Naive B cell (primary cell): ENCODE data around the gene MCUR1. TPM values are rescaled to one million over a fixed set of nuclear protein-coding genes. Genes with fewer than 3 reads are reported as not detected.

Experiments used
- ATAC-seq, 2 donors: fragments of 150-1000 bp; cut with Tn5 transposase; 2 replicates each; pipeline ENCODE4 v1.10.0; 2021; ENCODE audit warnings: low read depth in 2 of 2, mild to moderate bottlenecking in 2 of 2, moderate library complexity in 2 of 2
- DNase-seq: peaks from one replicate; pipeline ENCODE4 v3.0.0; 2022
- H3K27ac Mint-ChIP-seq, 6 donors: one replicate each; pipeline ENCODE4 v1.8.0; 2020 to 2022; ENCODE audit warnings: mild to moderate bottlenecking in 6 of 6, mixed read lengths in 6 of 6, moderate library complexity in 5 of 6, inconsistent platforms in 2 of 6
- H3K27me3 Mint-ChIP-seq, 3 donors: one replicate each; pipeline ENCODE4 v1.8.0; 2021 to 2022; ENCODE audit warnings: mixed read lengths in 3 of 3, mild to moderate bottlenecking in 1 of 3
- H3K36me3 Mint-ChIP-seq, 2 donors: one replicate each; pipeline ENCODE4 v1.8.0; 2020 to 2022; ENCODE audit warnings: mixed read lengths in 2 of 2, inconsistent platforms in 1 of 2, mild to moderate bottlenecking in 1 of 2
- H3K4me1 Mint-ChIP-seq, 3 donors: one replicate each; pipeline ENCODE4 v1.8.0; 2020 to 2022; ENCODE audit warnings: mixed read lengths in 3 of 3, inconsistent platforms in 1 of 3, mild to moderate bottlenecking in 1 of 3, moderate library complexity in 1 of 3
- H3K4me3 Mint-ChIP-seq, 8 donors: one replicate each; pipeline ENCODE4 v1.8.0; 2020 to 2022; ENCODE audit warnings: mild to moderate bottlenecking in 8 of 8, mixed read lengths in 8 of 8, moderate library complexity in 8 of 8, inconsistent platforms in 2 of 8
- H3K9me3 Mint-ChIP-seq, 7 donors: one replicate each; pipeline ENCODE4 v1.8.0; 2020 to 2022; ENCODE audit warnings: mixed read lengths in 7 of 7, mild to moderate bottlenecking in 5 of 7, inconsistent platforms in 2 of 7, moderate library complexity in 1 of 7
- polyA plus RNA-seq, 6 donors: library from polyadenylated mRNA; unstranded; fragments of 300-500 nt; fragmentation: Illumina TruSeq; gene quantifications; one replicate each; pipeline ENCODE4 v1.2.3, GENCODE V29; 2021; ENCODE audit warnings: low read depth in 6 of 6

Gene MCUR1
- polyA plus RNA-seq, 6 donors from 2014 or later: 5.4 to 11.5 (median 9.8) TPM

DNA sequence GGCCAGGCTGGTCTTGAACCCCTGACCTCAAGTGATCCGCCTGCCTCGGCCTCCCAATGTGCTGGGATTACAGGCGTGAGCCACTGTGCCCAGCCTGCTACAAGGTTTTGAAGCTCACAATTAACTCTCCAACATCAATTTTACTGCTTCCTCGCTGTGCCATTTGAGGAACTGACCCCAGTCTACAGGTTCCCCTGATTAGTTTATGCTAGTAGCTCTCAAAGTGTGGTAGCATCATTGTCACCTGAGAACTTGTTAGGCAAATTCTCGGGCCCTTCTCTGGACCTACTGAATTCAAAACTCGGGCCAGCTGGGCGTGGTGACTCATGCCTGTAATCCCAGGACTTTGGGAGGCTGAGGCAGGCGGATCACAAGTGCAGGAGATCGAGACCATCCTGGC, 49.4 kb downstream of the MCUR1 start:
- Mint-ChIP-seq H3K4me1 (peaks cover 23 to 56% (median 30%) of the 10 kb centered on the region in 3 donors), H3K27ac (peak overlapping the region in 2 of 6 donors; percentile 34 to 80), H3K9me3 (no peaks in the 10 kb centered on the region), H3K4me3 (peak overlapping the region in 2 of 8 donors; percentile 1 to 33), H3K27me3 (peaks cover 0 to 9% (median 7%) of the 10 kb centered on the region in 3 donors), H3K36me3 (no peaks in the 10 kb centered on the region)
- ATAC-seq (peak; percentile 48 to 66), DNase-seq (peak; percentile 15)

DNA sequence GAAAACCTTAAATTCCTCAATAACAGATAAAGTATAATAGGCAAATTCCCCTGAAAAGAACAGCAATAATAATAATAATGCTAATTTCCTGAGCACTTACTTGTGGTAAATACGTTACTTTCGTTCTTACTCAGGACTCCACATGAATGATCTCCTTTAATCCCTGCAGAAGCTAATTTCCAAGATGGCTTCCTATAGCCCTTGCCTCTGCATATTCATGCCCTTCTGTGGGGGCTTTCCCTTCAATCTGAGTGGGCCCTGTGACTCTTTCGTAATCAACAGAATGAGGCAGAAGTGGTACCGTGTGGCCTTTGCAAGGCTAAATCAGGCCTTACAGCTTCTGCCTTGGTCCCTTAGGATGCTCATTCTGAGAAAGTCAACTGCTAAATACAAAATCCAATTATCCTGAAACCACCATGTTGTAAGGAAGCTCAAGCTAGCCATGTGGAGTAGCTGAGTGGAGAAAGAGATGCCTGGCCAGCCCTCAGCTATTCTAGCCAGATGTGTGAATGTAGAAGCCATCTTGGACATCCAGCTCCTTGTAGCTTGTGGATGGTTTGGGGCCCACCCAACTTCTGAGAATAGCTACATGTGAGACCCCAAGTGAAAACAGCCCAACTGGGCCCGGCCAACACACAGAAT, 50.5 kb downstream of the MCUR1 start:
- Mint-ChIP-seq H3K9me3 (no peaks in the 10 kb centered on the region), H3K4me3 (peak overlapping the region in 2 of 8 donors; percentile 6 to 37), H3K36me3 (no peaks in the 10 kb centered on the region), H3K27ac (no peak overlapping the region), H3K27me3 (peaks cover 0 to 9% (median 7%) of the 10 kb centered on the region in 3 donors), H3K4me1 (peaks cover 23 to 56% (median 30%) of the 10 kb centered on the region in 3 donors)
- DNase-seq (no peak), ATAC-seq (peak; percentile 35 to 48)

DNA sequence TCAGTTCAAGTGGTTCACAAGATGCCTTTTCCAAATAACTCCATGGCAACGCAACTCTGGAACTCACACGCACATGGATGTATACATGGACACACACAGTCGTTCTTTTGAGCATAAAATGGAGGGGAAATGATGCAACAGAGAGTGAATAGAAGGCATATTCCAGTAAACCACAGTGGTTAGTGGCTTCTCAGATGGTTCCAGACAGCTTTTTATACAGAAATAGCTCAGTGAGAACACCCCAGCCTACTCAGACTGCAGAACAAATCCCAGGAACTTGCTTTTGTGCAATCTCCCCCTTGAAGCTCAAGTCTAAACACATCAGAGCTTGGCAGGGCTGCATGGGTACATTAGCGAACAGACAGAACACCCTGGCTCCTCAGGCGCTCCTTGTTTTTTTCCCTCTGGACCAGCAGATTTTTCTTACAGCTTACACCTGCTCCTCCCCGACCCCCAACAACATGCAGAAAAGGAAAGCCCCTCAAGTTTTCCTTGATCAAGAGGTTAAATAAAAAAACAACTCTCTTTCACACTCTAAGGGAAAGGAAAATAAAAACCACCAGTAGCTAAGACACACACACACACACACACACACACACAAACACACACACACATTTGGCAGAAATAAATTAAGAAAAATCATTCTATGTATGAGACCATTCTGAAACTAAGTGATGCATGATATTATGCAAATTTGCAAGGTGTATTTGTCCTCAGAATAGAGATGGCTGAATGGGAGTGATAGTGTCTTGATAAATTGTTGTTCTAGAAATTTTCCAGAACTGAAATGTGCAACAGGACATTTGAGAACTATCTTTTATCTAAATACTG, 51.5 kb downstream of the MCUR1 start:
- H3K27me3 Mint-ChIP-seq: peaks cover 0 to 9% (median 7%) of the 10 kb centered on the region in 3 donors
- H3K27ac Mint-ChIP-seq: peak overlapping the region in 3 of 6 donors; percentile 26 to 93 (median 36)
- ATAC-seq: peak; percentile 59 to 60
- H3K4me1 Mint-ChIP-seq: peaks cover 23 to 51% (median 26%) of the 10 kb centered on the region in 3 donors
- DNase-seq: peak; percentile 25
- H3K36me3 Mint-ChIP-seq: no peaks in the 10 kb centered on the region
- peak overlapping the region; percentile 6 to 86 (median 36) for H3K4me3 Mint-ChIP-seq
- H3K9me3 Mint-ChIP-seq: no peaks in the 10 kb centered on the region

DNA sequence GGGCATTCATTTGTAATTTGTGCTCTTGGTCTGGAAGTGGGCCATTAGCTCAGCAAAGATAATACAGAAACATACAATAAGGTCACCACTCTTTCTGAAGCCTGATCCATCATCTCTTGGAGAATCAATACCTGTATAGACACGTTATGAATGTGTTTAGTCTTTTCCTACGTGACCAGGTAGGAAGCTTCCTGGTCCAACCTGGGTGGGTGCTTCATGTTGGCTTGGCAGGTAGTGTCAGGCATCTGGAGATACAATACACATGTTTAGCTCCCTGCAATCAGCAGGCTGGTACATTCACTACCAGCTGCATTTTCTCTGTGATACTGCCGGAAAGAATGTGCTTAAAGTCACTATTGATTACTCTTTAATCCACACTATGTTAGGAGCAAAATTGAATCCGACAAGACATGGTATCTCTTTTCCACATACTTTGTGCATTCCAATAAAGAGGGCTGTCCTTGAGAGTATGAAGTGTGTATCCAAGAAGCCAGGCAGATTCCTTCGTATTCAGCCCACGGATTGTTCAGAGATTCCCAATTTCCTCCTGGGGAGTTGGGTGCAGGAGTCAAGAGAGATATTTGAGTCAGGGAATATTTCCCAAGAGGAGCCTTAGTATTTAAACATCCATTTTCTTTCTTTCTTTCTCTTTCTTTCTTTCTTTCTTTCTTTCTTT, 52.9 kb downstream of the MCUR1 start:
- H3K4me1 Mint-ChIP-seq: peaks cover 13 to 40% (median 13%) of the 10 kb centered on the region in 3 donors
- H3K9me3 Mint-ChIP-seq: no peaks in the 10 kb centered on the region
- peak overlapping the region in 2 of 6 donors; percentile 70 to 73 for H3K27ac Mint-ChIP-seq
- no peaks in the 10 kb centered on the region for H3K27me3 Mint-ChIP-seq
- peak overlapping the region in 1 of 8 donors; percentile 59 for H3K4me3 Mint-ChIP-seq
- DNase-seq (no peak), ATAC-seq (no peak)
- H3K36me3 Mint-ChIP-seq: no peaks in the 10 kb centered on the region

DNA sequence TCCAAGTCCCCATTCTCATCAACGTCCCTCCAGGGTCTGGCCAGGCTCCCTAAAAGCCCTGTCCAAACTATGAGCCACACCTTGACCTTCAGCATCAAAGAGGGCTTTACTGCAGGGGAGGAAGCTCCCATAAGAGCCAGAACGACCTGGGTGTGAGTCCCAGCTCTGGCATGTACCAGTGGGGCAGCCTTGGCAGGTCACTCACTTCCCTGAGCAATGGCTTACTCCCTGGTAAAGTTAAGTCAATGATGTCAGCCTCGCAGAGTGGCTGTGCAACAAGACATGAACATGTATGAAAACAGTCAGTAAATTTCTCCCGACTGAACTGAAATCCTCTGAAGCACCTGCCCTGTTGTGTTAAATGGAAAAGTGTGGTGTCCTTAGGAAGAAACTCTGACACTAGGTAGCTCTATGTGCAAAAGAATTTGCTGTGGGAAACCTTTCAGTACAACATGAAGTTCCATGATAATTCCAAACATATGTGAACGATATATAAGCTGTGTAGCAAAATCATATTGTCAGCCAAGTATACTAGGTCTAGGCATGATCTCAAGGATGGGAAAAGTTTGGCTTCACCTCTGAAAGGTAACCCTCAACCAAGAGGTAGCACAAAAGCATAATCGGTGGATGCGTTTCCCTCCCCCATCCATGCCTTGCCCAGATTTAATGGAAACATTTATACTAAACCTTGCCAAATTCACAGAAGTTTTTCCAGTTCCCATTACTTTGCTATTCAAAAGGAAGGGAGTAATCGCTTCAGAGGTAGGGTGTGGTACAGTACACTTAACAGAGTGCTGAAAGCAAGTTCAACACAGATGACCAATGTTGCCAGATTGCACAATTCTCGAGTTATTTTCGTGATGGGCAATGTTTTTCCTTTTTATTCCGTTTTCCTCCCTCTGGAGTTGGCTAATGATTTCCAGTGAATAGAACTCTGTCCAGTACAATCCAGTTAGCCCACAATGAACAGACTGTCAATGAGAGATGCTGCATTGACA, 53.8 kb downstream of the MCUR1 start:
- DNase-seq (no peak), ATAC-seq (no peak)
- H3K27ac Mint-ChIP-seq: no peak overlapping the region
- H3K4me3 Mint-ChIP-seq: no peak overlapping the region
- no peaks in the 10 kb centered on the region for H3K36me3 Mint-ChIP-seq
- H3K9me3 Mint-ChIP-seq: no peaks in the 10 kb centered on the region
- peaks cover 11 to 35% (median 13%) of the 10 kb centered on the region in 3 donors for H3K4me1 Mint-ChIP-seq
- no peaks in the 10 kb centered on the region for H3K27me3 Mint-ChIP-seq

DNA sequence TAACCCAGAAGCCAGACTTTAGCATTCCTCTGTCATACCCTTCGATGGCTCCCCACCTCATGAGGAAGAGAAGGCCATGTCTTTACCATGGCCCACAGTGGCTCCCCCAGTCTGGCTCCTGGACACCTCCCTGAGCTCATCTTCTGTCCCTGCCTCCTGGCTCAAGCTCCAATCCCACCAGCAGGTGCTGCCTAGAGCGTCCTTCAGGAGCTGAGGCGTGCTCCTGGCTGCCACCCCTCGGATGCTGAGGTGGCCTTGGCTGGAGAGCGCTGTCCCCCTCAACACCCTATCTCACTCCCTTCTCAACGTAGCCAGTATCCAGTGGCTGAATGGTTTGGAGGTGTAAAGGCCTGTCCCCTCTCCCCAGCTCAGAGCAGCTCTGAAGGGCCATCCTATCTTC, 55.3 kb downstream of the MCUR1 start:
- Mint-ChIP-seq H3K27ac (no peak overlapping the region), H3K4me1 (peaks cover 11 to 23% (median 12%) of the 10 kb centered on the region in 3 donors), H3K36me3 (no peaks in the 10 kb centered on the region), H3K4me3 (no peak overlapping the region), H3K9me3 (no peaks in the 10 kb centered on the region), H3K27me3 (no peaks in the 10 kb centered on the region)
- DNase-seq (no peak), ATAC-seq (no peak)

DNA sequence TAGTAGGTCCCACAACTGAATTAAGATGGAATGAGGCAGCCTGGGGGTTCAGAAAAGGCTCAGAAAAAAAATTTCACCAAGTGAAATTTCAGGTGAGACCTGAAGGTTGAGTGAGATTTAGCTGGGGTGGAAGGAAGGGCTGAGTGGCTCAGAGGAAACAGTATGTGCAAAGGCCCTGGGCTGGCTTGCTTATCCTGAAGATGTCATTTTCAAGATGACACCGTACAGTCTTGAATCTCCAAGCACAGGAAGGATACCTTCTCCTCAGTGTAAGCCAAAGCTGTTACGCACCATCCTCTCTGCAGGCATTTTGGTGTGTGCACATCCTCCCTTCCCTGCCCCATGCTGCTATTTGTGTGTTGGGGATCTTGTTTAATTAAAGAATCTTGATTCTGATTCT, 59.7 kb downstream of the MCUR1 start:
- Mint-ChIP-seq H3K4me3 (no peak overlapping the region), H3K27me3 (no peaks in the 10 kb centered on the region), H3K4me1 (no peaks in the 10 kb centered on the region)

DNA sequence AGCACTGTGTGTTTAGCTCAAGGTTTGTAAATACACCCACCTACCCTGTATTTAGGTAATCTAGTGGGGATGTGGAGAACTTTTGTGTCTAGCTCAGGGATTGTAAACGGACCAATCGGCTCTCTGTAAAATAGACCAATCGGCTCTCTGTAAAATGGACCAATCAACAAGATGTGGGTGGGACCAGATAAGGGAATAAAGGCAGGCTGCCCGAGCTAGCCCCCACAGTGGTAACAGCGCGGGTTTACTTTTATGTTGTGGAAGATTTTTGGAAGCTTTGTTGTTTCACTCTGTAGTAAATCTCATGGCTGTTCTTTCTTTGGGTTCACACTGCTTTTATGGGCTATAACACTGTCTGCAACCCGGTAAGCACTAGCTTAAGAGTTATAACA, 70.6 kb downstream of the MCUR1 start:
- Mint-ChIP-seq H3K4me1 (no peaks in the 10 kb centered on the region), H3K27ac (no peak overlapping the region), H3K9me3 (peaks cover 0 to 10% (median 0%) of the 10 kb centered on the region in 7 donors), H3K36me3 (no peaks in the 10 kb centered on the region), H3K27me3 (no peaks in the 10 kb centered on the region), H3K4me3 (peak overlapping the region in 1 of 8 donors; percentile 52)
- no peak for DNase-seq
- ATAC-seq: no peak

More for the DNA sequence above, 59.7 kb downstream of the MCUR1 start:
- ATAC-seq (no peak), DNase-seq (no peak)
- Mint-ChIP-seq H3K9me3 (no peaks in the 10 kb centered on the region), H3K27ac (no peak overlapping the region), H3K36me3 (no peaks in the 10 kb centered on the region)

DNA sequence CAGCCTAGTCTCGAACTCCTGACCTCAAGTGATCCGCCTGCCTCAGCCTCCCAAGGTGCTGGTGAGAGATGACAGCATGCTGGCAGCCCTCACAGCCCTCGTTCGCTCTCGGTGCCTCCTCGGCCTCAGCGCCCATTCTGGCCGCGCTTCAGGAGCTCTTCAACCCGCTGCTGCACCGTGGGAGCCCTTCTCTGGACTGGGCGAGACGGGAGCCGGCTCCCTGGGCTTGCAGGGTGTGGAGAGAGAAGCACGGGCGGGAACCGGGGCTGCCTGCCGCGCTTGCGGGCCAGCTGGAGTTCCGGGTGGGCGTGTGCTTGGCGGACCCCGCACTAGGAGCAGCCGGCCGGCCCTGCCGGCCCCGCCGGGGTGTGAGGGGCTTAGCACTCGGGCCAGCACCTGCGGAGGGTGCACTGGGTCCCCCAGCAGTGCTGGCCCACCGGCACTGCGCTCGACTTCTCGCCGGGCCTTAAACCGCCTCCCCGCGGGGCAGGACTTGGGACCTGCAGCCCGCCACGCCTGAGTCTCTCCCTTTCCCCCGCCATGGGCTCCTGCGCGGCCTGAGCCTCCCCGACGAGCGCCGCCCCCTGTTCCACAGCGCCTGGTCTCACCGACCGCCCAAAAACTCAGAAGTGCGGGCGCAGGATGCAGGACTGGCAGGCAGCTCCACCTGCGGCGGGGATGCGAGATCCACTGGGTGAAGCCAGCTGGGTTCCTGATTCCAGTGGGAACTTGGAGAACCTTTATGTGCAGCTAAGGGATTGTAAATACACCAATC, 71.2 kb downstream of the MCUR1 start:
- Mint-ChIP-seq H3K4me3 (peak overlapping the region in 5 of 8 donors; percentile 23 to 82 (median 52)), H3K27ac (no peak overlapping the region), H3K4me1 (no peaks in the 10 kb centered on the region), H3K9me3 (peaks cover 0 to 10% (median 0%) of the 10 kb centered on the region in 7 donors), H3K27me3 (no peaks in the 10 kb centered on the region), H3K36me3 (no peaks in the 10 kb centered on the region)
- no peak for ATAC-seq
- DNase-seq: no peak

DNA sequence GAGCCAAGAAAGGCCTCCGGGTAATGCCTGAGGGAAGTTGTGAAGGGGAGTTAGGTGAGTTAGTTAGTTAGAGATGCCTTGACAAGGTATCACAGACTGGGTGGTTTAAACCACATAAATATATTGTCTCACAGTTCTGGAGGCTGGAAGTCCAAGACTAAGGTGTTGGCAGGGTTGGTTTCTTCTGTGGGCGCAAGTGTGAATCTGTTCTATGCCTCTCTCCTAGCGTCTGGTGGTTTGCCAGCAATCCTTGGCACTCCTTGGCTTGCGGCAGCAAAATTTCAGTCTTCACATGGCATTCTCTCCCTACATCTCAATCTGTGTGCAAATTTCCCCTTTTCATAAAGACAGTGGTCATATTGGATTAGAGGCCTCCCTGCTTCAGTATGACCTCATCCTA, 73.0 kb downstream of the MCUR1 start:
- Mint-ChIP-seq H3K4me3 (no peak overlapping the region), H3K9me3 (peaks cover 0 to 10% (median 0%) of the 10 kb centered on the region in 7 donors), H3K27me3 (no peaks in the 10 kb centered on the region), H3K36me3 (no peaks in the 10 kb centered on the region), H3K4me1 (no peaks in the 10 kb centered on the region), H3K27ac (peak overlapping the region in 1 of 6 donors; percentile 2)
- ATAC-seq (no peak), DNase-seq (no peak)
